Upper lobe of left lung (tissue), 6 donors: ENCODE measurements around the gene DHRS7B. TPM values are rescaled to one million over a fixed set of nuclear protein-coding genes. Genes with fewer than 3 reads are reported as not detected.
A peak's percentile ranks its signal among the peaks of the same experiment; 100 is the strongest.

Source experiments
- ATAC-seq, 2 donors: fragments of 200-7000 bp; cut with Tn5 transposase; one replicate each; pipeline ENCODE4 v1.9.1; 2022; ENCODE audit warnings: mild to moderate bottlenecking in 2 of 2, moderate library complexity in 2 of 2; ENCODE audit not compliant: low FRiP score in 2 of 2
- DNase-seq, 2 donors: peaks; one replicate each; pipeline ENCODE4 v3.0.0-alpha.2; 2019 to 2020
- H3K27ac ChIP-seq, 4 donors: fragments of 200-600 bp; sonication (generic); one replicate each; pipeline ENCODE4 v1.5.1; 2016 to 2019
- H3K27me3 ChIP-seq, 4 donors: fragments of 200-600 bp; sonication (generic); one replicate each; pipeline ENCODE4 v1.5.1; 2017 to 2019
- H3K36me3 ChIP-seq, 4 donors: fragments of 200-600 bp; sonication (generic); one replicate each; pipeline ENCODE4 v1.5.1; 2016 to 2019
- H3K4me1 ChIP-seq, 4 donors: fragments of 200-600 bp; sonication (generic); one replicate each; pipeline ENCODE4 v1.5.1; 2018 to 2019
- H3K4me3 ChIP-seq, 4 donors: fragments of 200-600 bp; sonication (generic); one replicate each; pipeline ENCODE4 v1.5.1; 2017 to 2019; ENCODE audit warnings: mild to moderate bottlenecking in 2 of 4, moderate library complexity in 1 of 4
- H3K9me3 ChIP-seq, 4 donors: fragments of 200-600 bp; sonication (generic); one replicate each; pipeline ENCODE4 v1.5.1; 2018 to 2019
- CTCF ChIP-seq, 6 experiments: fragments of 450-650 bp in 4 of 6; fragments of 200-600 bp in 2 of 6; sonication (generic) in 2 of 6; IDR thresholded peaks; one replicate each; pipeline ENCODE4 v1.5.1; 2016 to 2019; ENCODE audit warnings: antibody characterized with exemption in 6 of 6
- EP300 ChIP-seq, 4 donors: sonication (generic); formaldehyde crosslinking; IDR thresholded peaks; one replicate each; pipeline ENCODE4 v1.5.1; 2017; ENCODE audit warnings: antibody characterized with exemption in 4 of 4, control low read depth in 2 of 4
- POLR2A ChIP-seq, 4 donors: fragments of 450-650 bp; IDR thresholded peaks; one replicate each; pipeline ENCODE4 v1.5.1; 2016 to 2017; ENCODE audit warnings: antibody characterized with exemption in 4 of 4, mild to moderate bottlenecking in 2 of 4
- POLR2AphosphoS5 ChIP-seq, 2 donors: sonication (generic); formaldehyde crosslinking; IDR thresholded peaks; one replicate each; pipeline ENCODE4 v1.5.1; 2017; ENCODE audit warnings: antibody characterized with exemption in 2 of 2
- WGBS, 2 donors: methylation state at CpG; one replicate each; pipeline ENCODE4 v1.1.5; 2017 to 2018; 5-methylcytosine and 5-hydroxymethylcytosine counted together
- total RNA-seq, 6 donors: library from RNA; depleted of rRNA in 4 of 6; stranded (reverse); fragments of >200 nt in 4 of 6; gene quantifications; one replicate each; pipeline versions ENCODE4 v1.1.0 to v1.2.1, GENCODE V29; 2016 to 2021
- donor health status: DM: no; HTN: no; CAD: no; lungs with moderate emphysema.
- donor health status: DM: no; HTN: yes; CAD: no; lungs with severe emphysema.

The DHRS7B gene
- total RNA-seq, 6 donors from 2014 or later: 16.8 to 47.2 (median 30.2) TPM

- no peak overlapping the region for H3K4me3 ChIP-seq
- peak overlapping the region in 1 of 4 donors; percentile 5 for H3K27ac ChIP-seq
- TF ChIP-seq EP300 (IDR thresholded peaks at IDR 0.05) (no peak), POLR2A (IDR thresholded peaks at IDR 0.05) (no peak), POLR2AphosphoS5 (IDR thresholded peaks at IDR 0.05) (no peak), CTCF (IDR thresholded peaks at IDR 0.05) (no peak)
- peaks cover 0 to 20% (median 11%) of the 10 kb centered on the region in 4 donors for H3K36me3 ChIP-seq
- 42 to 62% methylated on average over 7 of the region's 7 CpGs for WGBS, 2 donors
- no peaks in the 10 kb centered on the region for H3K27me3 ChIP-seq
- peaks cover 19 to 36% (median 25%) of the 10 kb centered on the region in 4 donors for H3K4me1 ChIP-seq
- DNase-seq (no peak), ATAC-seq (no peak)
- no peaks in the 10 kb centered on the region for H3K9me3 ChIP-seq
These were observed 44.0 kb downstream of the DHRS7B start for GRCh38 chr17:21170809-21171208.

- 73 to 82% methylated on average over 9 to 12 of the region's 12 CpGs for WGBS, 2 donors
- Histone ChIP-seq H3K4me3 (no peak overlapping the region), H3K4me1 (peaks cover 16 to 36% (median 22%) of the 10 kb centered on the region in 4 donors), H3K27ac (peak overlapping the region in 1 of 4 donors; percentile 5), H3K27me3 (no peaks in the 10 kb centered on the region), H3K36me3 (peaks cover 0 to 20% (median 11%) of the 10 kb centered on the region in 4 donors), H3K9me3 (no peaks in the 10 kb centered on the region)
- peak in 1 of 2 donors; percentile 57 for DNase-seq
- ATAC-seq: no peak
- no peak for TF ChIP-seq EP300 (IDR thresholded peaks at IDR 0.05)
- no peak for TF ChIP-seq POLR2AphosphoS5 (IDR thresholded peaks at IDR 0.05)
- TF ChIP-seq POLR2A (IDR thresholded peaks at IDR 0.05): no peak
- TF ChIP-seq CTCF (IDR thresholded peaks at IDR 0.05): no peak
These were observed 44.7 kb downstream of the DHRS7B start for GRCh38 chr17:21171309-21171922.

GRCh38 chr17:21171970-21172510 is 45.3 kb downstream of the DHRS7B start:
- WGBS, 2 donors: 89 to 95% methylated on average over 10 to 17 of the region's 17 CpGs
- peak in 1 of 2 donors; percentile 46 for DNase-seq
- H3K27ac ChIP-seq: no peak overlapping the region

GRCh38 chr17:21172846-21173245 is 46.1 kb downstream of the DHRS7B start:
- peak overlapping the region in 1 of 4 donors; percentile 39 for H3K27ac ChIP-seq
- no peak overlapping the region for H3K4me3 ChIP-seq
- peaks cover 0 to 20% (median 11%) of the 10 kb centered on the region in 4 donors for H3K36me3 ChIP-seq
- TF ChIP-seq EP300 (IDR thresholded peaks at IDR 0.05) (no peak), CTCF (IDR thresholded peaks at IDR 0.05) (no peak), POLR2A (IDR thresholded peaks at IDR 0.05) (no peak), POLR2AphosphoS5 (IDR thresholded peaks at IDR 0.05) (no peak)
- peaks cover 15 to 36% (median 19%) of the 10 kb centered on the region in 4 donors for H3K4me1 ChIP-seq
- no peak for ATAC-seq
- DNase-seq: no peak
- H3K27me3 ChIP-seq: no peaks in the 10 kb centered on the region
- H3K9me3 ChIP-seq: no peaks in the 10 kb centered on the region
- 97 to 98% methylated on average over 6 of the region's 6 CpGs for WGBS, 2 donors

More at GRCh38 chr17:21171970-21172510, 45.3 kb downstream of the DHRS7B start:
- TF ChIP-seq POLR2AphosphoS5 (IDR thresholded peaks at IDR 0.05) (no peak), POLR2A (IDR thresholded peaks at IDR 0.05) (no peak), EP300 (IDR thresholded peaks at IDR 0.05) (no peak), CTCF (IDR thresholded peaks at IDR 0.05) (no peak)
- no peak overlapping the region for H3K4me3 ChIP-seq
- H3K36me3 ChIP-seq: peaks cover 0 to 20% (median 11%) of the 10 kb centered on the region in 4 donors
- no peaks in the 10 kb centered on the region for H3K9me3 ChIP-seq
- H3K27me3 ChIP-seq: no peaks in the 10 kb centered on the region
- no peak for ATAC-seq
- H3K4me1 ChIP-seq: peaks cover 16 to 36% (median 21%) of the 10 kb centered on the region in 4 donors
